Testis (tissue), 3 donors: Measurements from ENCODE around the gene POLRMT. TPM values are rescaled to one million over a fixed set of nuclear protein-coding genes. Genes with fewer than 3 reads are reported as not detected.
A peak's percentile ranks its signal among the peaks of the same experiment; 100 is the strongest.
"Not testable (repeated sequence)": the region's sequence is repeated elsewhere in the genome, so short reads cannot be mapped to it uniquely, and the experiment has no call there.

Experiments
- DNase-seq: peaks from one replicate; pipeline ENCODE4 v3.0.0-alpha.2; 2019
- H3K27ac ChIP-seq, 2 donors: fragments of 200-600 bp; sonication (generic); one replicate each; pipeline ENCODE4 v1.5.1; 2019
- H3K27me3 ChIP-seq: fragments of 200-600 bp; sonication (generic); one replicate; pipeline ENCODE4 v1.5.1; 2019
- H3K36me3 ChIP-seq: fragments of 200-600 bp; sonication (generic); one replicate; pipeline ENCODE4 v1.5.1; 2017; ENCODE audit warnings: low read depth; ENCODE audit errors: missing control alignments
- H3K4me1 ChIP-seq: fragments of 200-600 bp; sonication (generic); one replicate; pipeline ENCODE4 v1.5.1; 2019
- H3K4me3 ChIP-seq, 2 donors: fragments of 200-600 bp; sonication (generic); one replicate each; pipeline ENCODE4 v1.5.1; 2017 to 2019
- H3K9me3 ChIP-seq: fragments of 200-600 bp; sonication (generic); one replicate; pipeline ENCODE4 v1.5.1; 2017
- CTCF ChIP-seq, 3 experiments: fragments of 450-650 bp in 2 of 3; fragments of 200-600 bp in 1 of 3; sonication (generic) in 1 of 3; IDR thresholded peaks; one replicate each; pipeline ENCODE4 v1.5.1; 2016 to 2019; ENCODE audit warnings: antibody characterized with exemption in 3 of 3, mild to moderate bottlenecking in 2 of 3, moderate library complexity in 1 of 3
- POLR2A ChIP-seq: fragments of 450-650 bp; IDR thresholded peaks from one replicate; pipeline ENCODE4 v1.6.1; 2017; ENCODE audit warnings: antibody characterized with exemption, mild to moderate bottlenecking, moderate library complexity
- WGBS, 2 donors: methylation state at CpG; one replicate each; pipeline ENCODE4 v1.1.5; 2018; 5-methylcytosine and 5-hydroxymethylcytosine counted together
- intact Hi-C: fragments of 100-400 bp; cut with DNase I; formaldehyde crosslinking; loops from one replicate; pipeline ENCODE4 v1.15.1; 2023; ENCODE audit warnings: low total_unique reads
- polyA plus RNA-seq: library from polyadenylated mRNA; stranded (reverse); fragments of 350-450 nt; fragmentation: Illumina TruSeq; extraction: RNeasy Lipid Tissue Mini Kit (QIAGEN cat#74804); gene quantifications from one replicate; pipeline ENCODE4 v1.2.3, GENCODE V29; 2014; ENCODE audit warnings: low read depth, low replicate concordance; ENCODE audit not compliant: insufficient read depth
- total RNA-seq, 2 donors: library from RNA; depleted of rRNA; stranded (reverse); fragments of >200 nt; gene quantifications; one replicate each; pipeline ENCODE4 v1.2.3, GENCODE V29; 2016

Gene POLRMT
- total and polyA plus RNA-seq, 3 donors from 2014 or later: 116 to 178 (median 137) TPM

GRCh38 chr19:589693-590395 is 43.5 kb downstream of the POLRMT start, which contains the start of gene HCN2:
HCN2 (plus strand) TSS chr19:589881; CDS start chr19:589946, 65 bp downstream.
- Histone ChIP-seq H3K36me3 (no peaks in the 10 kb centered on the region), H3K27me3 (no peaks in the 10 kb centered on the region), H3K4me1 (peaks cover 12% of the 10 kb centered on the region), H3K4me3 (peak within 1 kb of the TSS; percentile 18 to 42), H3K27ac (no peak within 1 kb of the TSS), H3K9me3 (no peaks in the 10 kb centered on the region)
- intact Hi-C loops: no loop called here
- DNase-seq: no peak
- no peak for TF ChIP-seq POLR2A
- TF ChIP-seq CTCF (IDR thresholded peaks at IDR 0.05): no peak
- 2% methylated on average over 59 of the region's 132 CpGs; no CpG with 5 or more reads in 1 of the 2 donors for WGBS, 2 donors

GRCh38 chr19:588741-589692 is 44.3 kb downstream of the POLRMT start:
- 0 to 15% methylated on average over 1 to 54 of the region's 54 CpGs for WGBS, 2 donors
- intact Hi-C loops: no loop called here
- Histone ChIP-seq H3K4me1 (peaks cover 16% of the 10 kb centered on the region), H3K27me3 (no peaks in the 10 kb centered on the region), H3K9me3 (no peaks in the 10 kb centered on the region), H3K36me3 (no peaks in the 10 kb centered on the region), H3K4me3 (peak overlapping the region; percentile 18 to 42), H3K27ac (no peak overlapping the region)
- no peak for TF ChIP-seq POLR2A
- TF ChIP-seq CTCF (IDR thresholded peaks at IDR 0.05): no peak
- no peak for DNase-seq

- 17 to 19% methylated on average over 7 to 29 of the region's 41 CpGs for WGBS, 2 donors
- intact Hi-C loops: no loop called here
- Histone ChIP-seq H3K4me3 (no peak overlapping the region), H3K27ac (no peak overlapping the region), H3K36me3 (no peaks in the 10 kb centered on the region), H3K9me3 (no peaks in the 10 kb centered on the region), H3K27me3 (no peaks in the 10 kb centered on the region), H3K4me1 (peaks cover 16% of the 10 kb centered on the region)
- no peak for TF ChIP-seq POLR2A
- TF ChIP-seq CTCF (IDR thresholded peaks at IDR 0.05): peak; percentile 37 to 62 (median 39)
- DNase-seq: peak; percentile 88
Measured at GRCh38 chr19:588093-588740, 45.1 kb downstream of the POLRMT start.

GRCh38 chr19:585551-586110 is 47.7 kb downstream of the POLRMT start:
- H3K36me3 ChIP-seq: no peaks in the 10 kb centered on the region
- no peak overlapping the region for H3K4me3 ChIP-seq
- H3K27ac ChIP-seq: no peak overlapping the region
- WGBS, 2 donors: 86 to 88% methylated on average over 2 to 10 of the region's 10 CpGs
- no peaks in the 10 kb centered on the region for H3K27me3 ChIP-seq
- intact Hi-C loops: no loop called here
- no peak for DNase-seq
- no peaks in the 10 kb centered on the region for H3K9me3 ChIP-seq
- TF ChIP-seq CTCF (IDR thresholded peaks at IDR 0.05): no peak
- TF ChIP-seq POLR2A: no peak
- peaks cover 16% of the 10 kb centered on the region for H3K4me1 ChIP-seq

- intact Hi-C loops, H3K27me3 ChIP-seq, H3K36me3 ChIP-seq, H3K9me3 ChIP-seq, H3K27ac ChIP-seq, DNase-seq, H3K4me3 ChIP-seq: not testable (repeated sequence)
- 81 to 86% methylated on average over 31 to 34 of the region's 34 CpGs for WGBS, 2 donors
- H3K4me1 ChIP-seq: peaks cover 16% of the 10 kb centered on the region
Measured at GRCh38 chr19:585146-585545, 48.2 kb downstream of the POLRMT start.
